Amniotic stem cell (primary cell): ENCODE measurements around the gene MRPL9.

Source experiments
- DNase-seq: peaks from one replicate; lab custom pipeline; 2025; lab: John Stamatoyannopoulos, UW

Gene MRPL9

DNA sequence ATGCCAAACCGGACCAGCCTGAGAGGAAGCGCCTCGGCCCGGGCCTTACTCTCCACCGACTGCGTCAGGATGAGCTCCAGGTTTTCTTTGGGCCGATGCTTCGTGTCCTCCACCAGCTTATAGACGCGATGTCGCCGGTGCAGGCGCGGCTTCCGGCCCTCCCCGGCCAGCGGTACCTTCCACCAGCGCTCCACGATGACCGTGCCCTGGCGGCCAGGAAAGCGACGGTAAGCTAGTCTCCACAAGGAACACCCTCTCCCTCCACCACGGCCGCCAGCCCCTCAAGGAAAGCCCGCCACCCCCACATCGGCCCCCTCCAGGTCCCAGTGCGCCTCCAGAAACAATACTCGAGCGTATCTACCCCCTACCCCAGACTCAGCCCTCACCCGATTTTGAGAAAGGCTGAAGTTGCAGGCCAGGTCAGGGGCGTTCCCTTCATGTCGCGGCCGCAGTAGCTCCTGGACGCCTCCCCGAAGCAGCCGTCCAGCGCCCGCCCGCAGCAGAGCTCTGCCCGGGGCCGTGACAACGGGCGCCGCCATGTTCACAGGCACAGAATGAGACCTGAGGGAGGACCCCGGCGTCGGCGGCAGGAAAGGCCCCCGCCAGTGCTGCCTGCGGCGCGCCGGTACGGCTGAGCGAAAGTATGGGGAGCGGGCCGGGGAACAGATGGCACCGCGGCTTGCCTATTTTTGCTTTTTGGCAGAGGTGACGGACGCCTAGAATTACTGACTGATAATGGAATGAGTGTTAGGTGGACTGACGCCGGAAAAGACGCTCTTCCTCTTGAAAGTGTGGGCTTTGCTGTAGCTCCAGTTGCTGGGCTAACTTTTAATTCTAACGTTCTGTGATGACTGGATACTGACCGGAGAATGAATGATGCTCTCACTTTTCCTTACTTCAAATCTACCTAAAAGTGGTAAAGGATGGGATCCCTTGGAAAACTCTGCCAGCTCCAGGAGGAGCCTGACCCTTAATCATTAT, at the start of gene MRPL9:
TSS of gene MRPL9 (minus strand) at position 556 of the 981 bp plus-strand sequence. CDS start at position 539, 17 bp downstream.
- DNase-seq = peak; percentile 32

DNA sequence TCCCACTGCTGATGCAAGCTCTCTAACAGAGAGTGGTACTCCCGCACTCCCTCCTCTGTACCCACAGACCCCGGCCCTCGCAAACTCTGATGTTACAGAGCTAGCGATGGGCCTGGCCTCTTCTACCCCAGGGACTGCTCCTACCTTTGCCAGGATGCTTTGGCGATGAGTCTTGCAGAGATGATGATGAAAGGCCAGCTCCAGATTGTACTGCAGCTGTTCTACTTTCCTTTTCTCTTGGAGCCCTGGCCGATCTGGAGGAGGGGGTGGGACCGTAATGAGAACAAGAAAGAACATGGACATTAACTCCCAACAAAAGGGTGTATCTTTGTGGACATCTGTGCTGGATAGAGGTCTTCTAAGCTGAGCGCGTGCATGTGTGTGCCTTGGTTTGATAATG, 47.9 kb upstream of the MRPL9 start:
- DNase-seq = no peak

DNA sequence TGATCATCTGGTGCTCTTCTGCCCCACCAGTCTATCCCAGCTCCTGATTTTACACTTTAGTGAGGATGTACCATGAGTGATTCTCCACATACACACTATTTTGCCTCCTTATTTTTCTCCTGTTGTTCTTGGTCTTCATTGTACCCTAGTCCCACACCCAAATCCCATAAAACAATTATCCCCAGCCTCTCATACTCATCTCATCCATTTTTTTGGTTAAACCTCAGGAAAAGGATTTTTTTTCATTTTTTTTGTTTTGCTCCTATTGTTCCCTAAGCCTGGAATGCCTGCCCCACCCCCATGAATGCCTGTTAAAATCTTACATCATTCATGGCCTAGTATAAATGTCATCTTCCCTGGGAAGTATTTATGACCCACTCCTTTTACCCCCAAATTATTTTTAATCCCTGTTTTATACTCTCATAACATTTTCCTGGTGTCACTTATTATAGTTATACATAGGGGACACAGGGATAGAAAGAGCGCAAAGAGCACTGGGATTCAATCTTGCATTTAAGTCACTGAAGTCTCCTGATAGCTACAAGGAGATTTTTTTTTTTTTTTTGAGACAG, 46.8 kb upstream of the MRPL9 start:
- DNase-seq = no peak

DNA sequence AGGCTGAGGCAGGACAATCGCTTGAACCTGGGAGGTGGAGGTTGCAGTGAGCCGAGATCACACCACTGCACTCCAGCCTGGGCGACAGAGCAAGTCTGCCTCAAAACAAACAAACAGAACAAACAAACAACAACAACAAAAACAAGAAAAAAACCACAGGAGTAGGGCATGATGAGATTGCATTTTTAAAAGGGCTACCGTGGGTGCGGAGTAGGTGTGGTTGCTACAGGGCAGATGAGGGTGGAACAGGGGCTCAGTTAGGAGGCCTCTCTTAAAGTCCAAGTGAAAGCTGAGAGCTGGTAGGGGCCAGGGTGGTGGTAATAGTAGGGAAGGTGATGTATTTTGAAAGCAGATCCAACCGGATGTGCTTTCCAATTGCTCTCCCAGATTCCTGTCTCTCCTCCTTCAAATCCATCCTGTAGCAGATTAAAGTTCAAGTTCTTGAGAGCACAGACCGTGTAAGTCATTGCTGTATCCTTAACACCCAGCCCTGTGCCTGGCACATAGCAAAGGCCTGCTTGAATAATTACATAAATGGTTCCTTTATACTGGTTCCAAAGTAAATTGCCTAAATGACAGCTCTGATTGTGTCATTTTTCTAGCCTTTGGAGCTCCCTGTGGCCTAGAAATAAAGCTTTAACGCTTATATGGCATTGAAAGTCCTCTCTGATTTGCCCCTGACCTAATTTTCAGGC, 46.1 kb upstream of the MRPL9 start:
- DNase-seq = no peak

DNA sequence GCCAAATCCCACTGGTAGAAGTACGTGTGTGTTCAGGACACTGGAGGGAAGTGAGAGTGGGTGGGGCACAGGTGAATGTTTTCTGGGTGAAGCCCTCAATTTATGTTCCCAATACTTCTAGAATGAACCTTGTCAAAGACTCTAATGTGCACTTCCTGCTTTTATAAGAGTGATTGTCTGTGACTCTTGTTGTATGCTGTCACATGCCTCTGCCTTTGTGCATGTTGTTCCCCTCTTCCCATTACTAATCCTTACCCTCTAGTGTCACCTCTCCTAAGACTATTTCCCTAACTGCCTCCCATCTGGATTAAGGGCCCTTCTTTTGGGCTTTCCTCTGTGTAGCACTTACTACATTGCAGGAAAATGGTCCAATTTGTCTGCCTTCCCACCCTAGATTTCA, 44.5 kb upstream of the MRPL9 start:
- DNase-seq = no peak

DNA sequence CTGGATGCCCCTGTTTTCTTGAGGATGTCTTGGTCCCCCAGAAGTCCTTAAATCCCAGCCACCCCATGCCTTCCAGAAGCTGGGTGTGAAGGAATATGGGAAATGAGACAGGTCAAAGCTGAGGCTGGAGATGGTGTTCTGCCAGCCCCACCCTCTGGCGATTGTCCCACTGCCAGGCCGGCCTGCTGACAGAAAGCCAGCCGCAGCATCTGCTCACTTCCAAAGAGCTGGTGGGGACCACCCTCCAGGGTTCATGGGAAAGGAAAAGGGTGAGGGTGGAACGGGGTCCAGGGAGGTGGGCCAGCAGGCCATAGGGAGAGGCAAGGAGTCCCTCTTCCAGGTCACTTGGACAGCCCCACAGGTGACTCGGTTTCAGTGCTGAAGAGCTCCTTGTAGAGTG, 43.8 kb upstream of the MRPL9 start:
- DNase-seq = no peak

DNA sequence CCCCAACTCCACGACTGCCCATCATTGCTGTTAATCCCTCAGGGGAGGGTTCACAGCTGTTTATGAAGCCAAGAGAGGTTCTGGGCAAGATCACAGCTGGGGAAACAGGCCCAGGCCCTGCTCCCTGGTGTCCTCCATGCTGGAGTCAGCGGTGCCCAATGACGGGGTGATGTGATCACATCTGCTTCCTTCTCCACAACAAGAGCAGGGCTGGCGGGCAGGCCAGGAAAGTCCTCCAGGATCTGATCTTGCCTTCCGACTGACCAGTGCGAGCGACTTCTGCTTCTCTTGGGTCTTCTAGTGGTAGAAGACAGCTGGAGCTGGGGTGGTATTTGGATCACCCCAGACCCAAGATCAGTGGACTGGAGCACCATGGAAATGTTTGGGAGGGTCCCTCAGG, 42.9 kb upstream of the MRPL9 start:
- DNase-seq = no peak

DNA sequence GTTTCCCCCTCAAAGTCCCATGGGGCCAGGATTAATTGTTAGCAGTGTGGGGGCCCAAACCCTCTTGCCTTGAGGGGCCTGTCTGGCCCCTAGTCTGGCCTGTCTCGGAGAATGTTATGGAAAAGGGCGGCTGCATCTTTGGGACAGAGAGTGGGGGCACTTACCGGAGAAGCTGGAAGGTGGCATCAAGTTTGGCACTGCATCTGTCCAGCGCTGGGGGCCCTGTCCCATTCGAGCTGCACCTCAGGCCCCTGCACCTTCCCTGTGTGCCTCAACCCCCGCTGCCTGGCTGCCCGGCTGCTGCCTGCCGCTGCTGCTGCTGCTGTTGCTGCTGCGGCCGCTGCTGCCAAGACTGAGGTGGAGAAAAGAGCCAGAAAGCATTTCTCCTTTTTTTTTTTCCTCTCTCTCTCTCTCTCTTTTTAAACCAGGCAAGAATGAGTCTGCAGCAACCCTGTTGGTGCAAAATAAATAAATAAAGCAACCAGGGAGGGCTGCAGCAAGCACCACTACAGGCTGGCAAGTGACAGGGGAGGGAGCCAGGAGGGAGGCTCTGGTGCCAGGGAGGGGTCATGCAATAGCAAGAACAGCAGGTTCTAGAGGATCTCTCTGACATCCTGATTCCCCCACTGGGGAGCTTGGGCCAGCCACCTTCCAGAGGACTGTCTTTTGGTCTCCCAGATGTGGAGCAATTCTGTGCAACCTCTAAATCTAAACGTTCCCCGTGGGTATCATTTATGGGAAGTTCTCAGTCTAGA, 41.9 kb upstream of the MRPL9 start, which contains the start of gene LINGO4:
TSS of gene LINGO4 (minus strand) at position 354 of the 755 bp plus-strand sequence. CDS start 2,715 bp downstream, outside the sequence.
- DNase-seq = no peak

DNA sequence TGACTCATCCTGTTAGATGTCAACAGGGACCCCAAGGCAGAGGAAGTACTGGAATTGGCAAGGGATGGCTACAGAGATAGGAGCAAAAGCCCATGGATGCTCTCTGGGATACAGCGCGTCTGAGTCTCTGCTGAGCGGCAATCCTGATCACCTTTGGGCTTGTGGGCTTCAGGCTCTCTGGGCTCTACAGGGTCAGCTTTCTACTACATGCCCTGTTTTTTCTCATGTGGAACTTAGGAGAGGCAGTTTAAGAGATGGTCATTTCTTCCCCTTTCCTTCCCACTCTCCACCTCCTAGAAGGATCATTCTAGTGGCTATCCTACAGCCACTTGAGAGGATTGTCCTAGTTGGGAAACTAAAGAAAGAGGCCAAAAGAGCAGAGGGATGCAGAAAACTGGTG, 40.6 kb upstream of the MRPL9 start:
- DNase-seq = no peak

DNA sequence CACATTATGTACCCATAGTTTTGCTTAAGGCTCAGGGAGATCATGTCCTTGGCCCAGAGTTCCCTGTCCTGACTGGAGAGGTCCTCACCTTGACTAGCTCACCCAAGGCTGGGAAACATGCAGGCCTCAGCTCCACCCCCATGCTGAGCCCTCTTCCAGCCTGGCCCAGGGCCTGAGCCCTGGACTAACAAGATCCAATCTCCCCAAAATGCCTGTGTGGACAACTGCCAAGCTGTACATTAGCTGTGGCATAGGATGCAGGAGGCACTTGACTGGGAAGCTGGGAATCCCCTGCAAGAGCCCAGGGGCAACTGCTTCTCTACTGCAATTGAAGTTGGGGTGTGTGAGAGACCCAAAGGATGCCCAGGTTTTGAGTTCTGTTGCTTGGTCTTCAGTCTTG, 39.9 kb upstream of the MRPL9 start:
- DNase-seq = no peak

DNA sequence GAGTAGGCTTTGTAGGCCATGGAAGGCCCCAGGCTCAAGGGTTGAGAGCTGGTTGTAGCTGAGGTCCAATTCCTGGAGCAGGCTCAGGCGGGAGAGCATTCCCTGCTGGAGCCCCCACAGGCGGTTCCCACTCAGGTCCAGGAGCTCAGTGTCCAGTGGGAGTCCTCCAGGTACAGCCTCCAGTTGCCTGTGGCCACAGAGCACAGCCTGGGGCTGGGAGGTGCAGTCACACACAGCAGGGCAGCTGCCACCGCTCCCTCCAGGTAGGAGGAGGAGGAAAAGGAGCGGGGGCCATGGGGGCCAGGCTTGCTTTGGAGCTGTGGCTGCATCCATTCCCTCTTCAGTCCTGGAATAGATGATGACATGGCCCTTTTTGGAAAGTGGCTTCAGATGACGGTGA, 39.1 kb upstream of the MRPL9 start:
- no peak for DNase-seq

DNA sequence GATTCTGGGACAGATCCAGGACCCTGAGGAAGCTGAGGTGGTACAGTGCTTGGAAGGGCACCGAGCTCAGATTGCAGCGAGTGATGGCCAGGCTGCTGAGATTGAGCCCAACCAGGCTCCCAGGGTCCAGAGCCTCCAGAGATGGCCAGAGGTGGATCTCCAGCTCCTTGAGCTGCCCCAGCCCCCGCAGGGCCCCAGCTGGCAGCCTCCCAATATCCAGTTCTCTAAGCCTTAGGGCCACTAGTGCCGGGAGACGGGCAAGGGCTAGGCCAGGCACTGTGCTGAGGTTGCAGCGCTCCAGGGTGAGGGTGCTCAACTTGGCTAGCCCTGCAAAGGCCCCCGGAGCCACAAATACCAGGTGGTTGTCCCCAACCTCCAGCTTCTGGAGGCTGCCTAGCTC, 38.5 kb upstream of the MRPL9 start:
- DNase-seq = no peak

DNA sequence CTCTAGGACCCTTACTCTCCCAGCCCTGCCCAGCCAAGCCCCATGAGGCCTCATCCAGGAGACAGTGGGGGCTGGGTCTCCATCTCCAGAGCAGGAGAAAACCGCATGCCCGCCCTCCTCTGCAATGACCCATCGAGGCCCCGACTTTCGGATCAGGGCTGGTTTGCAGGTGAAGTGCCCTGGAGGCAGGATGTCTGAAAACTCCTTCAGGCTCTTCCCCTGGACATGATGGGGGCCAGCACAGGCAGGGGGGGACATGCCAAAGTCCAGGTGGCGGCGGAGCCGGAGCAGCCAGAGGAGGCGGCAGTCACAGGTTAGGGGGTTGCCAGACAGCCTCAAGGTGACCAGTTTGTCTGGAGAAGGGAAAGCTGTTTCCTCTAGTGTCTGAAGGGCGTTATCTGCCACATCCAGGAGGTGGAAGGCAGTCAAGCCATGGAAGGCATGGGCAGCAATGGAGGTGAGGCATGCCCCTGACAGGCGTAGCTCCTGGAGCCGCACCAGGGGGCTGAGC, 38.1 kb upstream of the MRPL9 start:
- DNase-seq = no peak

DNA sequence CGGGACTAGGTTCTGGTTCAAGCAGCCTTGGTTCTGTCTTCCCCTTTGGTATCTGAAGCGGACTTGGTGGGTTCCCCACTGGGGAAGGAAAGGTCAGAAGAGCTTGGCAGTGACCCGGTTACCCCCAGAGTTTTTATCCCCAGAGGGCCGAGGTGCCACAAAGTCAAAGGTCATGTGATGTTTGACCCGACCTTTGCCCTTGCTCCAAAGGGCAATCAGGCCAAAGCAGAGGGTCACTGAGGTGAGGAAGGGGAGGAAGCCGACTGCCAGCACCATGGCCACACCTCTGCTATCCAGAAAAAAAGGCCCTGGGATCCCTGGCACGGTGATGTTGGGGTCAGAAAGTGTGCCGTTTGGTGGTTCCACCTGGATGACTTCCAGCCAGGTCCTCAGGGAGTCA, 37.5 kb upstream of the MRPL9 start:
- DNase-seq = no peak

DNA sequence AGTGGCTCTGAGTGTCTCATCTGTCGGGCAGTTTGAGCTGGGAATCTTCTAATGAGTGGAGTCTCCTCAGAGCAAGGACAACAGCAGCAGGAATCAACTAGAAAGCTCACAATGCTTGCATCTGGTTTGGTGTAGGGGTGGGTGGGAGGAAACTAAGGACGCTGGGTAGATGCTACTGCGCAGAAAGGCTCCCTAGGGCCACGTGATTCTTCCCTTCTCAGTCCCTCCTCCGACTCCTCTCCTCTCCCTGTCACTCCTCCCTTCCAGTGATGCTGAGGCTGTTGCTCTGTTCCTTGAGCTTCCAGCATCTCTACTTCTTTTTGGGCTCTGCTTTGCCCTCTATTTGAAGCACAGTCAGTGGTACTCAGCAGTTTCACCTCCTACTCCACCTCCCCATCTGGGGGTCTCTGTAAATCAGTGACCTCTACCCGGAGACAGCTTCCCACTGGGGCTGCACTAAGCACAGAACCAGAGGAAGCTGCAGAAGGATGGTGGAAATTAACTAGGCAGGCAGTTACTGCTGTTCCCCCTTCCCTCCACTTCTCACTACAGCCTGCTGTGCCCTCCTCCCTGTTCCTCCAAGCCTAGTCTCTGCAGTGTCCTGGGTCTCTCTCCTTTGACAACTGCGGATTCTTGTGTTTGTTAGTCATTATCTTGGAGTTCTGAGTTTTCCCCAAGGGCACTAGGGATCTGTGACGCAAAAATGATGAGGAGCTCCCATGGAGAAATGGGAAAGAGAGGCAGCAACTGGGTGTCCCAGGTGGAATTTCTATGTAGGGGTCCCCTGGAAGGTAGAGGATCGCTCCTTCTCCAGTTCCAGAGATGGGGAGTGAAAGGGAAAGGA, 36.1 kb upstream of the MRPL9 start:
- DNase-seq = no peak

DNA sequence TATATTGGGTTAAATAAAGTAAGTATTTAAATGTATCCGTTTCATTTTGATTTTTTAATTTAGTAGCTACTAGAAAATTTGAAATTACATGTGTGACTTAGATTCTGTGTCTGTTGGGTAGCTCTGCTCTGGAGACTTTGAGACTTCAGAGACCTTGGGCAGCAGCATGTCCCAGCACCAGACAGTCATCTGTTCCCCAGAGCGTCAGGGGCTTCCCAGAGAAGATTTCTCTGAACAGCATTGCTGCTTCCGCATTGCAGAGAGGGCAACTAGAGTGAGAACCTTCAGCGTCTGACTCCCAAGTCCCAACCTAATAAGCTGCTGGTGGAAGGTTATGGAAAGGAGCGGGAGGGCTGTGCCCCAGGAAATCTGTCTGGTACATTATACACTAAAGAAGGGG, 35.3 kb upstream of the MRPL9 start:
- no peak for DNase-seq

DNA sequence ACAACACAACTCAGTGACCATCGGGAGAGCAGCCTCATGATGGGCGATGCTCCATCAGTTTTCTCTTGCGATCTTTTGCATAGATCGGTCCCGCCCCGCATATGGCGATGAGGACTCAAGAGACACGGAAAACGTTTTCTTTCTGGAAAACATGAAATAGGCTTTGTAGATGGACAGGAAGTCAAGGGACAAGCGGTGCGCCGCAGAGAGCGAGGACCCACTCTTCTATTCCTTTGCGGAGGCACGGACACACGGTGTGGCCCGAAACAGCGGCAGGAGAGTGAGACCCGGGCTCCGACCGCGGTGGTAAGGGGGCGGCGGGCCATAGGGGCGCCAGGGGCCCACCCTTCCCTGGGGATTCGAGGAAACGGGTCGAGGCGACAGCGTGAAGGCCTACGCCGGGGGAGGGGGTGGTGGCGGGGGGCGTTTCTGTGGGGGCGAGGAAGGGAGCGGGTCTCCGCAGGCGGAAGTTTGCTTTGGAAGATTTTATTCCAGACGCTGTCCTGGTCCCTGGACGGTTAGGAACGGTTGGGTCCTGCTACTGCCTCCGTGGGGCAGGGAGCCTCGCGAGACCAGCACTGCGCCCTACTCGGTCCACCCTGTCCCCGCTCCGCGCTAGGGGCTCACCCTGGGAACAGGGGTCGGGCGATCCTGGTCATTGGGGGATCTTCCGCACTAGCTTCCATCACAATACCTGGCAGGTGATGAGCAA, 27.8 kb upstream of the MRPL9 start:
- DNase-seq = no peak

DNA sequence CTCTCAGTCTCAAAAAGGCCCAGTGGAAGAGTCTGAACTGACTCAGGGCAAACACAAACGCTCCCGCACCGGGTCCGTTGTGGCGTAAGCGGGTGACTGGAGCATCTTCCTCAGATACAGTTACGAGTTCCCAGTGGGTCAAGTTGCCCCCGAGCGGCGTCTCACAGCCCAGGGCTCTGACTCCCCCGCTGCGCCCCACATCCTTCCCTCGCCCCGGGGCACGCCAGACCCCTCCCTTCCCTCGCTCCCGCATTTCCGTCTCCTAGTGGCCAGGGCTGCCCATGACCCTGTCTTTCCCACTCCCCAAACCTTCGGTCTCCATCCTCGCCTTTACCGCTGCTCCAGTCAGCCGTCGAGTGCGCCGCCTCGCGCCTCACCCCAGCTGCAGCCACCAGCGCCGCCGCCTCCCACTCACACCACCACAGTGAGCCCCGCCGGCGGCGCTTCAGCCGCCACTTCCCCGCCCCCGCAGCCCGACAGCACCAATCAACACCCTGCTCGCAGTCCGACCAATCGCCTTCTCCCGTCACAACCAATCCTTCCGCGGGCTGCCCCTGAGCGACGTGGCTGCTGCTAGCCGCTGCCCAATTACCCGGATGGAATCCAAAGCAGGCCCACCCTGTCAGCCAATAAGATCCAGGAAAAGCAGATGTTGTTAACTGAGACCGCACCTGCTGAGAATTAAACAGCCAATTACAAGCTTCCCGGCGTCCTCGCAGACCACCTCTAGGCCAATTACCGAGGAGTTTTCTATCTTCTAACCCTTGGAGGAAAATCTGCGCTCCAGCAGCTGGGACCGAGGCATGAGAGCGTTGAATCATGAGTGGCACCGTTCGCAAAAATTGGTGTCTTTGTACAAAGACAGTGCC, 27.0 kb upstream of the MRPL9 start, which contains the start of gene TDRKH:
TSS of gene TDRKH (minus strand) at position 430 of the 869 bp plus-strand sequence. CDS start 7,478 bp downstream, outside the sequence.
- peak; percentile 99 for DNase-seq

DNA sequence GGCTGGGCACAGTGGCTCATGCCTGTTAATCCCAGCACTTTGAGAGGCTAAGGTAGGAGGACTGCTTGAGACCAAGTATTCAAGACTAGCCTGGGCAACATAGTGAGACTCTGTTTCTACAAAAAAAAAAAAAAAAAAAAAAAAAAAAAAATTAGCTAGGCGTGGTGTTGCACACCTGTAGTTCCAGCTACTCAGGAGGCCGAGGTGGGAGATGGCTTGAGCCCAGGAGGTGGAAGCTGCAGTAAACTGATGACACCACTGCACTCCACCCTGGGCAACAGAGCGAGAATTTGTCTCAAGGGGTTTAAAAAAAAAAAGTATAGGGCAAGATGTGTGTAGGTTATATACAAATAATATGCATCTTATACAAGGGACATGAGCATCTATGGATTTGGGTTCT, 24.4 kb upstream of the MRPL9 start:
- no peak for DNase-seq
